C4-2B (cell line): ENCODE measurements around the gene BRD8.

Experiments
- CTCF ChIP-seq: fragments of 450-650 bp; conservative IDR thresholded peaks from 2 replicates; pipeline ENCODE4 v1.5.1; 2017; ENCODE audit warnings: mild to moderate bottlenecking
- ZFX ChIP-seq: fragments of 450-650 bp; IDR thresholded peaks from 2 replicates; pipeline ENCODE4 v1.6.1; 2017

GRCh38 chr5:138093036-138093435 is 85.4 kb downstream of the BRD8 start:
- TF ChIP-seq CTCF (no peak), ZFX (no peak)
